ENCODE data around the gene CFAP126.
"Not testable (repeated sequence)": the region's sequence is repeated elsewhere in the genome, so short reads cannot be mapped to it uniquely, and the experiment has no call there.

The CFAP126 gene

DNA sequence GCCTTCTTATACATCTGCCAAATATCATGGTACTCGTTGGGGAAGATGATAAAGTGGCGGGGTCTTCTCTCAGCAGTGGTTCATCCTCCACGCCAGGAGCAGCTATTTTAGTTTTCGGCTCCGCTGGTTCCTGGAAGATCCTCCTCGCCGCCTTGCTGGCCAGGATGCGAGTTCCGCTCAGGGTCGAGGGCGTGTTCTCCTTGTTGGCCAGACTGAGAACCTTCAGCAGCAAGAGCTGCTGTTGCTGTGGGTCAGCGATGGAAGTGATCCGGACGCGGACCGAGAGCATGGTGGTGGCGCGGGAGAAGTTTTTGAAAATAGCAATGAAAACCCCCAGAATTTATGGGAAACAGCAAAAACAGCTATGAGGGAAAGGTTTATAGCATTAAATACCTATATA is 11.4 kb upstream of the CFAP126 start:
- no peak for DNase-seq

DNA sequence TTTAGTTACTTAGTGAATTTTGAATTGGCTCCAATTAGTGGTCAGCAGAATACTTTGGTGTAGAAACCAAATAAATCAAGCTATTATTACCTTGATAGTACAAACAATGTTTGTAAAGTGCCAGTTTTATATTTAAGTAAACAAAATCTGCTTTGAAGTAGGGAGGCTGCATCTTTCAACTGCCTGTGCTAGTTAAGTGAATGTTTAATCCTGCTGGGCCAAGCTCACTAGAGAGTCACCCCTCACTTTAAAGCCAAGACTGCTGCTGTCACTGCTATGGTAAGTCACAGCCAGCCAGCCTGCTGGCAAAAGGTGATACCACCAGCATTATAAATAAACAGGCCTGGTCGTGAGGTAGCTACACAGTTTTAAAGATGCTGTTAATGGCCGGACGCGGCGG is 10.3 kb upstream of the CFAP126 start:
- no peak for DNase-seq

- no peak for DNase-seq
These were observed 6.7 kb upstream of the CFAP126 start for GRCh38 chr1:161374373-161374772.

DNA sequence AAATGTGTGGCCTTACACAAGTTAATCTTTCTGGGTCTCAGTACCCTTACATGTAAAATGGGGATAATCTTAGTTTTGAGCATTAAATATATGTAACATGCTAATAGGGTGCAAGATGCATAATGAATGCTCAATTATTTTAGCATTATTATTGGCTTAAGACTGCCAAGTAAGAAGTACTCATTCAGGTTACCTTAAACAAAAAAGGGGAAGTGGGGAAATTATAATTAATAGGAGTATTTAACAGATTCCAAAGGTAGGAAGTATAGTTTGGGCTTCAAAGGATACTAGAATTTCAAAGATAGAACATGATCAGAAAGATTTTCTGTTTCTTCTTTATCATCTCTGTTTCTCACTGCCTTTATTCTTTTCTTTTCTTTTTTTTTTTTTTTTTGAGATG is 5.8 kb upstream of the CFAP126 start:
- DNase-seq: no peak

DNA sequence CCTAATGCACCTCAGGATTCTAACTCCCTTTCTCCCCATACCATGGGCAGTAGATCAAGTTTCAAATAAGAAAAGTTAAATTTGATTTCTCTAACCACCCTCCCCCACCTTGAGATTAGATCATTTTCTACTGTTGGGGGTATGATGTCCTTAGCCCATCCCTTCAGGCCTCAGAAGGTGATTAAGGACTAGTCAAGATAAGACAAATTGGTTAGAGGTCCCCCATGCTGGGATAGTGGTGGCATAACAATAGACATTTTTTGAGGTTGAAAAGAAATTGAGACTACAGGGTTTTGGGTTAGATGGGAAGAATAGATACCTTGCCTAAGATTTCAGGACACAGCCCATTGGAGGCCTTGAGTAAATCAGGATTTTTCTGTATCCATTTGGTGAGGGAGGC is 2.5 kb downstream of the CFAP126 start:
- DNase-seq: no peak

DNA sequence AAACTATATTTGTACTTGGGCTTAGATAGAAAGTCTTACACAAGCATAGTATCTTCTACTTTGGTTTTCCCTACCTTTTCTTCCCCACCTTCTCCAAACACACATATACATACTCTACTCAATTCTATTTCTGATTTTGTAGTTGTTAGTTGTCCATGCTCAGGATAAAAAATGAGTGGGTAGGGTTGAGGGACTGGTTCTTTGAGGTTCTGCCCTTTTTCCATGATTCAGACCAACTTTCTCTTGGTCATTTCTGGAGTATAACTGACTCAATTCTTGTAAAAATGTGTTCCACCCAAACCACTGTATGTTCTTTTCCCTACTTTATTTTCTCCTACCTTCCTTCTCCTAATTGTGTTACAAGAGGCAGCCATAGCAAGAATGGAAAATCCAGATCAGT is 3.3 kb downstream of the CFAP126 start:
- DNase-seq: no peak

- no peak for DNase-seq
These were observed 8.4 kb downstream of the CFAP126 start for GRCh38 chr1:161359291-161359690.

- DNase-seq: no peak
These were observed 10.6 kb downstream of the CFAP126 start for GRCh38 chr1:161357073-161357472.

DNA sequence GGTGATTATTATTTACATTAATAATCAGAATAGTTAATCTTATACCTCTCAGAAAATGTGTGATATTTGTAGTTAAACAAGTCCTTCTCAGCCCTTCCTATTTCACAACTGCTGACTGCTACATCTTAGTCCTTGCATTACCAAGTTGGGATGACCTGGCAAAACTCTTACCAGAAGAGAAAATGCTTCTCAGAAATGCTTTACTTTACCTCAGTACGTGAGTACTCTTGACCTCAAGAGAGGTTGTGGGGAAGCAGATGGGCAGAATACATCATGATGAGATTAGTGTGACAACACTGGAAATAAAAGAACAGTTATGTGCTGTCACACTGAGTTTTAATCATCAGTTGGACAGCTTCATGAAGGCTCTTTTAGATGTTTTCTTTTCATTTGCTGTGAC is 16.2 kb downstream of the CFAP126 start:
- DNase-seq: no peak

DNA sequence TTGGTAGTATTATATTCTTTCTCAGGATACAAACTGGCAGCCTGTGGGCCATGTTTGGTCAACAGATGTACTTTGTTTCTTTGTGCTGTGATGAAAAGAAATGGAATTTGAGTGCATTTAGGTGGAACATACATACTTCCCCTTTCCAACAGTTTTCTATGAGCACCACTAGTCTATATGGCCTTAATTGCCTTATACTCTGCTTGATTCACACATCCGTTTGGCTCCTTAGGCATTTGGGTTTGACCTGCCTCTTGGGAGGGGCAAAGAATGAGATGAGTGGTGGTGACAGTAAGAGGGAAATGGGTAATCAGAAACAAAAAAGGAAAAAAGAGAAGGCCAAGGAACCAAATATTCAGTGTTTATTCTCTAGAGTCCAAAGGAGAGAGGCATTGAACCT is 17.0 kb downstream of the CFAP126 start:
- DNase-seq: no peak

- DNase-seq: no peak
These were observed 24.9 kb downstream of the CFAP126 start for GRCh38 chr1:161342821-161343220.

DNA sequence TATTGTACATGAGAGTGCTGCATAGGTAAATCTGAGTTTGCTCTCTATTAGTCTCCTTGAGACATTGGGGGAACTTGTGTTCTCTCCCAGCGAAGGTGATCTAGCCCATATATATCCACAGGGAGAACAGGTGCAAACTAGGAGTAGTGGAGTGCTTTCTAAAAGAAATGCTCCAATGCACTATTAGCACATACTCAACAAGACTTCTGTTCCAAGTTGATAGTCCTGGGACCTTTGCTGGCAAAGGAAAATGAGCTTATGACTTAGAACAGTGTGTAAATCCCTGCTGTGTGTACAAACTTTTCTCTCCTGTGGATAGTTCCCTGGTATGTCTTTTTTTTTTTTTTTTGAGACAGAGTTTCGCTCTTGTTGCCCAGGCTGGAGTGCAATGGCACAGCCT is 25.5 kb downstream of the CFAP126 start:
- no peak for DNase-seq

- no peak for DNase-seq
These were observed 31.9 kb downstream of the CFAP126 start for GRCh38 chr1:161335796-161336195.

GRCh38 chr1:161333166-161333565 is 34.5 kb downstream of the CFAP126 start:
- DNase-seq: no peak

GRCh38 chr1:161330346-161330745 is 37.3 kb downstream of the CFAP126 start:
- no peak for DNase-seq

GRCh38 chr1:161324020-161324419 is 43.7 kb downstream of the CFAP126 start:
- DNase-seq: no peak

DNA sequence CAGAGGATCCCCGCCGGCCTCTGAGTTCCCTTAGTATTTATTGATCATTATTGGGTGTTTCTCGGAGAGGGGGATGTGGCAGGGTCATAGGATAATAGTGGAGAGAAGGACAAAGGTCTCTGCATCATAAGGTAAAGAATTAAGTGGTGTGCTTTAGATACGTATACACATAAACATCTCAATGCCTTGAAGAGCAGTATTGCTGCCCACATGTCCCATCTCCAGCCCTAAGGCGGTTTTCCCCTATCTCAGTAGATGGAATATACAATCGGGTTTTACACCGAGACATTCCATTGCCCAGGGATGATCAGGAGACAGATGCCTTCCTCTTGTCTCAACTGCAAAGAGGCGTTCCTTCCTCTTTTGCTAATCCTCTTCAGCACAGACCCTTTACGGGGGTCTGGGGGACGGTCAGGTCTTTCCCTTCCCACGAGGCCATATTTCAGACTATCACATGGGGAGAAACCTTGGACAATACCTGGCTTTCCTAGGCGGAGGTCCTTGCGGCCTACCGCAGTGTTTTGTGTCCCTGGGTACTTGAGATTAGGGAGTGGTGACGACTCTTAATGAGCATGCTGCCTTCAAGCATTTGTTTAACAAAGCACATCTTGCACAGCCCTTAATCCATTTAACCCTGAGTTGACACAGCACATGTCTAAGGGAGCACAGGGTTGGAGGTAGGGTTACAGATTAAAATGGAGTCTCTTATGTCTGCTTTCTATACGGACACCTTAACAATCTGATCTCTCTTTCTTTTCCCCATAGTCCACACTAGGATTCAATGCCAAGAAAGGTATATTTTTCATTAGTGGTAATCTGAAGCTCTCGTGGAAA is 51.6 kb downstream of the CFAP126 start:
- DNase-seq: not testable (repeated sequence)
